Activated CD8-positive, alpha-beta memory T cell treated with anti-CD3 and anti-CD28 coated beads for 4 hours (primary cell): Measurements from ENCODE around the gene ERCC1.

Experiments
- DNase-seq, 2 donors: peaks; one replicate each; pipeline ENCODE4 v3.0.0-alpha.2; 2020; ENCODE audit warnings: low read depth in 2 of 2

ERCC1 gene

DNA sequence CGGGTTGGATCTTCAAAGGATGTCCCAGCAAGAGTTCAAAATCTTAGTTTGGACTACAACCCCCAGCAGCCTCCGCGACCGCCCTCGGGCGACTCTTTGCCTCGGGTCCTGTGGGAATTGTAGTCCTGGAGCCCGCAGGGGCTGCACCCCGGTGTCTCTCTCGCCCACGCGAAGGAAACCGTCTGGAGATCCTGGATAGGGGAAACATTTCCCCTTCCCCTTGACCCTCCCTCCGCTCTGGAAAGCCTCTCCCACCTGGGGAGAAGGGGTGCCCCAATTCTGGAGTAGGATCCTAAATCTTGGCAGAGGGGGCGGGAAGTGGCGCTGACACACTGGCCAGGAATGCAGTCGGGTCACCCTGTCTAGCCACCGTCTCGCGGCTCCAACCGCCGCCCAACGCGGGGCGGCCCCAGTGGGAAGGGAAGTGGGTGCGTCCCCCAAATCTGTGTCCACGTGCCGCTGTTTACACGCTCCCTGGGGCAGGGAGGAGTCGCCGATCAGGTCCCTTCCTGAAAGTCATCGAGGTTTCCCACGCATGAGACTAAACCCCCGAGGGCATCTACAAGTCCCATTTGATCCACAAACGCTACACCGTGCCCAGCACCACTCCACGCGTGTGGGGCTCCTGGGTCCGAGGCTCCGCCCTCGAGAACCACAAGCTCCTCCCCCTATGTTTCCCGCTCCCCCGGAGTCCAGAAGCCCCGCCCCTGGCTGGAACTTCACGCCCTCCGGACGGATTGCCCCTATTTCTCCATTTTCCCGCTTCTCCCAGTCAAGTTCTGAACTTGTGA, 18.1 kb downstream of the ERCC1 start:
- peak; percentile 61 to 69 for DNase-seq

DNA sequence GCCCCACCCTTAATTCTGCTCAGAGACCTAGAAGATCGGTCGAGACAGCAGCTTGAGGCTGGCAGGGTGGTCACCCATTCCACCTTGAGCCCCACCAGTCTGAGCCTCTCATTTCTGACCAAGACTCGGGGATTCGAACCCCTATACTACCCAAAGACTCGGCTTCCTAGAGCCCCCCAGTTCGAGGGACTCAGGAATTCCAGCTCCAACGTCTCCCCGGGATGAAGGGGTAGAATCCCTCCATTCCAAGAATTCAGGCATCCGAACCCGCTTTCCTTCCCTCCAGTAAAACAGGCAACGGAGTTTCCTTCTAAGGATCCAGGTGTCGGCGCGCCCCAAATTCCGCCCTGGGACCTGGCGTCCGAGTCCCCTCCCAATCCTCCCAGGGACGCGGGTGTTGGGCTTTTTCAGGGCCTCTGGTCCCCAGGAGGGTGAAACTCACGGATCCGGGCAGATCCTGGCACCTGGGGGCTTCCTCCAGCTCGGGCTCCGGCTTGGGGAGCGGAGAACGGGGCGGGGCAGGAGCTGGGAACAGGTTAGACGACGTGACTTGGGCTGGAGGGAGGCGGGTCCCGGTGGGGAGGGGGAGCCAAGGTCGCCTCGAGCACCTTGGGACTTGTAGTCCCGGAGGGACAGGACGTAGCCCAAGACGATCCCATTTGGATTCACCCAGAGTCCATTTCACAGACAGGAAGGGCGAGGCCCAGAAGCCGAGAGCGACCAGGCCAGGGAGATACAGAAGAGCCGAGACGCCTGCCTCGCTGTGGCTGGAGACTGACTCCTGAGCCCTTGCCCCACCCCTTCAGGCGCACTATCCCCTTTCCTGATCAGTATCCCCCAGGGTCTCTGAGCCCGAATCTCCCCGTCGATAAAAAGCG, 18.9 kb downstream of the ERCC1 start, which contains the start of gene PPP1R13L:
TSS of gene PPP1R13L (minus strand) at position 513 of the 878 bp plus-strand sequence. CDS start 6,751 bp downstream, outside the sequence.
- DNase-seq: no peak

DNA sequence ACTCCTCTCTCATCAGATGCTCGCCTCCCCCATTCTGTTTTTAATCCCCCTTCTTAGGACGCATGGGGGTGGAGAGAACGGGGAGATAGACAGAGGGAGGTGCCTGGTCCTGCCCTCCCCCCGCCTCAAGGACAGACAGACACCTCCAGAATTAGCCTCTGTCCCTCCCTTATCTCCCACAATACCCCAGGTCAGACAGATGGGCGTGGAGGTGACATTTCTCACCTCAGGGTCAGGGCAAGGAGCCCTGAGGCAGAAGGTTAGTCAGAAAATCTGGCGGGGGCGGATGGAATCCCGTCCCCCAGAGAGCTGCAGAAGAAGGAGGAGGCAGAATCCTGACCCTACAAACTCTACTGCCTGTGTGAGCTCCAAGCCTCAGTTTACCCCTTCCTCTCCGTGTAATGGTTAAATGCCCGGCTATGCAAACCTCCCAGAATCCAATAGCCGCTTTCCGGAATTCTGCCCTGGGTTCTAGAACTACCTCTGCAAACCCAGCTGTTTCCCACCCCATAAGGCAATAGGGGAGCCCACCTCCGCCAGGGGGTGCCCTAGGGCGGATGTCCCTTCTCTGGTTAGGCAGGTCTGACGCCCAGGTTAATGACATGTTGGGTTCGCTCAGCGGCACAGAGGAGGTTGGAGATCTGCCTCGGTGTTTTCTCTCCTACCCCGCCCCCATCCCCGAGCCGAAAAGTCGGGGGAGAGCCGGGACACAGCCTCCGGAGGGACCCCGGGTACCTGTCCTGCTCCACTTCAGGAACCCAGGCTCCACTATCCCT, 19.7 kb downstream of the ERCC1 start:
- DNase-seq: peak; percentile 27 to 33

DNA sequence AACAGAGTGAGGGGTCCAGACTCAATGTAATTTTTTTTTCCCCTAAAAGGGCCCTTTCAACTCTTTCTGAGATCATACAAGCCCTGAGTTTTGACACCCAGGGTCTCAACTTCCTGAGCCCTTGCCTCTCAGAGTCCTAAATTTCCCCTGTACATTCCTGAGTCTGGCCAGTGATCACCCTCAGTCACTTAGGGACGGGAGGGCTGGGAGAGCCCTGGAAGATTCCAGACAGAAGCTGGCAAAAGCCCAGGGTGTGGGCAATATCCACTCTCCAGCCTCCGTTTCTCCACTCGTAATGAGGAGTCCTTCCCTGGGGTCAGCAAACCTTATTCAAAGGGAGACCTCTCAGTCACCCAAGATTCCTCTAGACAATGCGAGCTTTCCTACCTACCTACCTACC, 20.4 kb downstream of the ERCC1 start:
- no peak for DNase-seq

DNA sequence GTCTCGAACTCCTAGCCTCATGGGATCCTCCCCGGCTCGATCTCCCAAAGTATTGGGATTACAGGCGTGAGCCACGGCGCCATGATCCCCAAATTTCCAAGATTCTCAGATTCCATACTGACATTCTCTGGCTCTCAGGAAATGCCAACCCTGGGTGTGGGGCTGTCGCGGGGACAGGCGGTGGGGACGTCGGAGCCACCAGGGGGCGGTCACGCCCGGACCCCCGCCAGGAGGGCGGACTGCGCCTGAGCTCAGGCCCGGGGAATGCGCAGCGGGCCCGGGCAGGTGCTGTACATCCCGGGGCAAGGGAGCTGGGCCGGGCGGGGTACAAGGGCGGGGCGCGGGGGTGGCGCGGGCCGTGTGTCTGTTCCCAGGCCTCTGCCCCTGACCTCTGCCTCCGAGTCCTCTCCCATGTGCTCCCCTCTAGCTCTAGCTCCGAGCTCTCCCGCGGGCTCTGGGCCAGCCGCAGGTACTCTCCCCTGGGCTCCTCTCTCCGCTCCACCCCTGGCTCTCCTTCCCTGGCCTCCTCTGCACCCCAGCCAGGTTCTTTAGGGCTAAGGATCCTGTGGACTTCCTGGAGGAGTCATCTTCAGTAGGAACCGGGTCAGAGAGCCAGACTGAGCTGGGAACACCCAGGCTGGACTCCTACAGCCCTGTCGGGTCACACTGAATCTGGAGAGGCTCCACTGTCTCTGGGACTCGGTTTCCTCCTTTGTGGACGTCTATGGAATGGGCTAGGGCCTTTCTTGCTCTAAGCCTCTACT, 21.2 kb downstream of the ERCC1 start:
- no peak for DNase-seq

DNA sequence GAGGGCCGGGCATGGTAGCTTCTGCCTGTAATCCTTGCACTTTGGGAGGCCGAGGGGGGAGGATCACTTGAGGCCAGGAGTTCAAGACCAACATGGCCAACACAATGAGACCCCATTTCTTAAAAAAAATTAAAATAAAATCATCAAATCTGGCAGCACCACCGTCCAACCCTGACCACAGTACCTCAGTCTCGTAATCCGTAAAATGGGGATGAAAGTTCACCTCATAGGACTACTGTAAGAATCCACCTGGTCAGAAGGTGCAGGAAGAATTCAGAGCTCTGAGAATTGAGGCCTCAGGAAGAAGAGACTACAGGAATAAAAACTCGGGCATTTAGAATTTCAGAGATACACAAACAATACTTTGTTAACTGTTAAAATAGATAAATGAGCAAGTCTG, 21.9 kb downstream of the ERCC1 start:
- no peak for DNase-seq

DNA sequence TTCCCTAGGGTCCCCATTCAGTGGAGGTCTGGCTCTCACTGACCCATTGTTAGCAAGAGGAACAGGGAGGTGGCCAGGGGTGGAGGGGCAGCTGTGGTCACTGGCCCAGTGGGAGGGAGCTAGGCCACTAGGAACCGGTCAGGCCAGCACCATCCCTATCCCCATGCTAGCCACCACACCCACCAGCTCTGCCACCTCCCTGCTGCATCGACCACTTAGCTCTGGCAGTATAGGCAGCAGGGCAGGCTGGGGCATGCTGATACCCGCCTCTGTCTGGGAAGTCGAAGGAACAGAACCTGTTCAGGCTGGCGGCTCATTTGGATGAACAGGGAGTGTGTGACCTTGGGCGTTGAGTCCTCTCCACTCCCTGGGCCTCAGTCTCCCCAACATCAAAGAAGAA, 23.5 kb downstream of the ERCC1 start:
- no peak for DNase-seq

DNA sequence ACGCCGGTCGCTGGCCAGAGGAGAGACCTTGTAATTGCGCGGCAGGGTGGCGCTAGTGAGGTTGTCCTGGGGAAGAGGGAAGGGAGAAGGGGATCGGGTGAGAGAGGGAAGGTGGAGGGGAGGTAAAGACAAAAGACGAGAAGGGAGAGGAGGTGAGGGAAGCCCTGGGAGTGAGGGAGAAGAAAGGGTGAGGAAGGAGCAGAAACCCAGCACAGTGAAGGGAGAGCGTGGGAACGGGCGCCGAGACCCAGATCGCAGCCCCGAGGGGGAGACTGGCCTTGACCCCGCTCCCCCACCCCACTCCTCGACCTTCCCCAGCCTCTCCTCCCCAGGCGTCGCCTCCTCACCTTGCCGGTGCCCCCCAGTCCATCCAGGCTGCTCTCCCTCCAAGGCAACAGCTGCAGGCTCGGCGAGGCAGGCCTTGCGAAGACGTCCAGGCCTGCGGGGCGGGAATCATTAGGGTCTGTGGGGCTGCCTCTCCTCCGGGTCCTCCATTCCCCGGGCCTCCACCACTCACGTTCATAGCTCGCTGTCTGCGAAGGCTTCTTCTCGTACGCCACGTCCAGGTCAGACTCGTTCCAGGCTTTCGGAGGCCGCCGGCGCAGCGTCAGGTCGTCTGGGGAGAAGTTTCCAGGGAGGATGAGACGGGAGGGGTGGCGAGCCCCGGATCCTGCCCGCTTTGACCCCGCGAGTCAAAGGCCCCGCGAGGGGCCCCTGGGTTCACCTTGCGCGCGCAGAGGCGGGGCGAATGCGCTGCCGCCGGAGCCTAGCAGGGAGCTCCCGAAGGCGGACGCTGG, 27.7 kb downstream of the ERCC1 start:
- no peak for DNase-seq

DNA sequence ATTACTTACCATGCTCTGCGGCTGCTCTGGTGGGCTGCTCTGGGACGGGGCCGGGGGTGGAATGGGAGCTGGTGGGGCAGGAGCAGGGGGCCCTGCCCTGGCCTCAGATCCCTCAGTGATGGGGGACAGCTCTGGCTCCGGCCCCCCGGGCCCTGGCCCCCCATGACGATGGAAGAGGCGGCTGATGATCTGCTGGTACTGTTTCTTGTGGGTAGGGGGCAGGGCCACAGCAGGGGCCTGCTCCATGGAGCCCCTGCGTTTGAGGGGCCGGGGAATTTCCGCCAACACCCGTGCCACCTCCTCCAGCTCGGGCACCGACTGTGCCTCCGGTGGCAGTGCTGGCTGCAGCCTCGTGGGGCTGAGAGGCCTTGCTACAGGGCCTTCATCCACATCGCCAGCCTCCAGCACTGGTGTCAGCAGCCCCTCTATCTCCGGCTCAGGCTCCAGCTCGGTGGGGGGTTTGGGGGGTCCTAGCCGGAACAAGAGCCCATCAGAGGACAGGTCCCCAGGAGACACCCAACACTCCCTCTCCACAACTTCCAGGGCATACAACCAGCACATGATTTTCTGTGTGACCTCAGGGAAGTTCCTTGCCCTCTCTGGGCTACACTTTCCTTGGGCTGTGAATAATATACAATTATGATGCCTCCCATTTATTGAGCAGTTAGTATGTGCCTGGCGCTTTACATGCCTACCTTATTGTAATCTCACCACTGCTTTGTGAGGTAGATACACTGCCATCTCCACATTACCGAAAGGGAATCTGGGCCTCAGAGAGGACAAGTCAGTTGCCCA, 31.6 kb downstream of the ERCC1 start:
- no peak for DNase-seq

DNA sequence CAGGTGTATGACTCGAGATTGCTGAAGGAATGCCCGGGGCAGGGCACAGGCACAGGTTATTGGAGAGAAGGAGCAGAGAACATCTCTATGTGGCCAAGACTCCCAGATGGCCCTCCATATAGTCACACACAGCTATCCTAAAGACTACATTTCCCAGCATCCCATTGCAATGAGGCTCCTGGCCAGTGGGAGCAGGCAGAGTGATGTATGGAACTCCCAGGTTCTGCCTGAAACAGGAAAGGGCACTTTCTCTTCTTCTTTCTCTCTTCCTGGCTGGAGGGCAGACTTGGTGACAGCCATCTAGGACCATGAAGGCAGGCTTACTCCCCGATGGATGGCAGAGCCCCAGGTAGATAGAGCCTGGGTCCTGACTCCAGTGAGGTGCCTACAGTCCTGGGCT, 32.4 kb downstream of the ERCC1 start:
- DNase-seq: no peak

DNA sequence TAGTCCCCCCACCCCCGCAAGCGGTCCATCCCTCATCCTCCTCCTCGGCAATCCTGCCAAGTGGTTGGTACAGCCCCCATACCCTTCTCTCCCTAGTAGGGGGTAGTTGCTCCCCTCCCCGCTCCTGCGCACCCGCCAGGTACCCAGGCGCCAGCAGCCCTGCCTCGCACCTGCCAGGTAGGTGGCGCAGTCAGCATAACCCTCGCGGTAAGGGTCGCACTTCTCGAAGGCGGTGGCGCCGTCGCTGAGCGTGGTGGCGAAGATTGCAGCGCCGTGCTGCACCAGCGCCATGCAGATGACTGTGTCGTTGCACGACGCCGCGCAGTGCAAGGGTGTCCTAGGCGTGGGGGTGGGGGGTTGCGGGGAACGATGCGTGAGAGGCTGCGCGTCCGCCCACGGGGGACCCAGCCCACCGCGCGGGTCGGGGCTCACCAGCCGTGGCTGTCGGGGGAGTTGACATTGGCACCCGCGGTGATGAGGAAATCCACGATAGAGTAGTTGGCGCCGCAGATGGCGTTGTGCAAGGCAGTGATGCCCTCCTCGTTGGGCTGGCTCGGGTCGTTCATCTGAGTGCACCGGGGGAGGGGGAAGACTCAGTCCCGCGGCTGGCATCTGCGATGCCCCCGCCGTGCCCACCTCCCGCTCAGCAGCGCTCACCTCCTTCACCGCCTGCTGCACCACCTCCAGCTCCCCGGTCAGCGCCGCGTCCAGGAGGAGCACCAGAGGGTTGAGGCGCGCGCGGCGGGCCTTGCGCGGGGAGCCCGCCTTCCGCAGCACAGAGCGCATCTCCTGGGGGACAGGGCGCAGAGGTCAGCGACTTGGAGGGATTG, 38.1 kb downstream of the ERCC1 start:
- no peak for DNase-seq

DNA sequence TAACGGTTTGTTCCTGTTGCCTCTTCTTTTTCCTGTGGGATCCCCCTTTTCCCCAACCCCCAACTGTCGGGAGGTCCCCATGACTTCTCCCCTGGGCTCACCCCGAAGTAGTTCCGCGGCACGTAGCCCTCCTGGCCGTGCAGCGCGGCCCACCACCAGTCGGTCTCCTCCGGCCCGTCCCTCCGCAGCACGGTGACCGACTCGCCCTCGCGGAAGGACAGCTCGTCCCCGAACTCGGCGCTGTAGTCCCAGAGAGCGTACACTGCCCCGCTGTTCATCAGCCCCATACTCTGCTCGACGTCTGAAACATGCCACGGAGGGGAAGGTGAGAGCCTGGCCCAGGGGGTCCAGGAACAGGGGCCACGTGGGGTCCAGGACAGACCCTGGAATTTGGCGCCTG, 41.3 kb downstream of the ERCC1 start:
- no peak for DNase-seq

DNA sequence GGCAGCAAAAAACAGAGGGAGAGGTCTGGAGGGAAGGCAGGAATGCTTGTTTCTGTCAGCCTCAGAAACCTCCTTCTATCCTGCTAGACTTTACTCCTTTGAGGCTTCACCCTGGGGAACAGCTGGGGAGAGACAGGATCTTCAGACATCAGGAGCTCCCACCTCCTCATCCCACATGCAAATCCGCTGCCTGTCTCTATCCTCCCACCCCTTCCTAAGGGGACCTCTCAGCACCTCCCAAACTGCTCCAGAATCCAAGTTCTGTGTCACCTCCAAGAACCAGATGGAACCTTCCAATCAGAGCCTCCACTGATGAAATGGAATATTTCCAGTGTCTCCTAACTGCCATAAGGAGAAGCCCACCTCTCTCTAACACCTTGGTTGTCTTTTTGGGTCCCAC, 43.6 kb downstream of the ERCC1 start:
- no peak for DNase-seq

DNA sequence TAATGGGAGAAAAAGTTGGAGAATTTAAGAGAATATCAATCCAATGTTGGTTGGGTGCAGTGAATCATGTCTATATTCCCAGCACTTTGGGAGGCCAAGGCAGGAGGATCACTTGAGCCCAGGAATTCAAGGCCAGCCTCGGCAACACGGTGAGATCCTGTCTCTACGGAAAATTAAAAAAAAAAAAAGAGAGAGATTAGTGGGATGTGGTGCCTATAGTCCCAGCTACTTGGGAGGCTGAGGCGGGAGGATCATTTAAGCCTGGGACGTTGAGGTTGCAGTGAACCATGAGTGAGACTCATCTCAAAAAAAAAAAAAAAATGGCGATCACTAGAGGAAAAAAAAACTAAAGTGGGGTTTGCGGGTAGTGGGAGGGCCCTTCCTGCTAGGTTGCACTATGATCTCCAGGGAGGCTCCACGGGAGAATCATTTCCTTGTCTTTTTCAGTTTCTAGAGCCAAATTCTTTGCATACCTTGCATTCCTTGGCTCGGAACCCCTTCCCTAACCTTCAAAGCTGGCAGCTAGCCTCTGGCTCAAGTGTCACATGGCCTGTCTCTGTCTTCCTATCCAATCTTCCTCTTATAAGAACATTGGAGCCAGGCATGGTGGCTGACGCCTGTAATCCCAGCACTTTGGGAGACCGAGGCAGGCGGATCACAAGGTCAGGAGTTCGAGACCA, 47.5 kb downstream of the ERCC1 start:
- no peak for DNase-seq

DNA sequence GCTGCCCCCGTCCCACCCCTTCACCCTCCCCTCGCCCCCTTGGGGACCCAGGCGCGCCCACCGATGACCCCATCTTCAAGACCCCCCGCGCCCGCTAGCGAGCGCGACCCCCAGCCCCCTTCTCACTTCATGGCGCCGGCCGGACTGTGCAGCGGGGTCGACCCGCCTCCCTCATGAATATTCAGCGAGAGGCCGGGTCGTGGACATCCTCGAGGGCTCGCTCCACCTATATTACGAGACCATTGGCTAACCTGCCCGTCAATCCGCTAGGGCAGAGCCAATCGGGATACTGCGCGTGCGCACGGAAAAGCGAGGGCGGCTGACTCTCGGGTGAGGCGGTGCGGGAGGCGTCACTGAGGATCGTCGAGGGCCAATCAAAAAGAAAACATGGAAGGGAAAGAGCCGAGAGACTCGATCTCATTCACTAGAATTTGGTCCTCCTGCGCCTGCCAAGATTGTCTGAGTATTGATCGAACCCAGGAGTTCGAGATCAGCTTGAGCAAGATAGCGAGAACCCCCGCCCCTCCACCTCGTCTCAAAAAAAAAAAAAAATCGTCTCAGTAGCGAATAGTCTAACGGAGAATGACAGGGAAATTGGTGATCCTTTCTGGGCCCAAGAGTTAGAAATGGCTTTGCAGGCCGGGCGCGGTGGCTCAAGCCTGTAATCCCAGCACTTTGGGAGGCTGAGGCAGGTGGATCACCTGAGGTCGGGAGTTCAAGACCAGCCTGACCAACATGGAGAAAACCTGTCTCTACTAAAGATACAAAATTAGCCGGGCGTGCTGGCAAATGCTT, 53.1 kb downstream of the ERCC1 start, which contains the start of gene ERCC2:
TSS of gene ERCC2 (minus strand) at position 164 of the 795 bp plus-strand sequence. CDS start at position 131, 33 bp downstream.
- DNase-seq: peak; percentile 99

DNA sequence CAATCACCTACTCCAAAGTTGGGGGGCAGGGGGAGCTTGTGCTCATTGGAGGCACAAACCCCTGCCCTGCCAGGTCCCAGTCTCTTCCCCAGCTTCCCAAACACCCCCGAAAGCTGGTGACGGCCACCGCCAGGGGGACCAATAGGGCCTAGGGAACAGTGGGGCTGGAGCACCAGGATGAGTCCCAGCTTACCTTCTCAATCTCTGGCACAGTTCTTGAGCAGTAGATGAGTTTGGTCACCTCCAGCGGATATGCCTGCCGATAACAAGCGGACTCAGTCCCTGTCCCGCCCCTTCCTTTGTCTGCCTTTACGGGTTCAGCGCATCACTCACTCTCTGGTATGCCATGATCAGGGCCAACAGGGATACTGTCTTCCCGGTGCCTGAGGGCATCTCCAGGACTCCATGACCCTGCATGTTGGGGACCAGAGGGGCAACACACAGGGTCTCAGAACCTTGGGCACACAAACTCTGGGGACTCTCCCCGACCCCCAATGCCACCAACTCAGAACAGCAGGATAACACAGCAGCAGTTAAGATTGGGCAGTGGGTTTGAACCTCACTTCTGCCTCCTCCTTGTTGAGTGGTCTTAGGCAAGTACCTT, 54.9 kb downstream of the ERCC1 start:
- no peak for DNase-seq

DNA sequence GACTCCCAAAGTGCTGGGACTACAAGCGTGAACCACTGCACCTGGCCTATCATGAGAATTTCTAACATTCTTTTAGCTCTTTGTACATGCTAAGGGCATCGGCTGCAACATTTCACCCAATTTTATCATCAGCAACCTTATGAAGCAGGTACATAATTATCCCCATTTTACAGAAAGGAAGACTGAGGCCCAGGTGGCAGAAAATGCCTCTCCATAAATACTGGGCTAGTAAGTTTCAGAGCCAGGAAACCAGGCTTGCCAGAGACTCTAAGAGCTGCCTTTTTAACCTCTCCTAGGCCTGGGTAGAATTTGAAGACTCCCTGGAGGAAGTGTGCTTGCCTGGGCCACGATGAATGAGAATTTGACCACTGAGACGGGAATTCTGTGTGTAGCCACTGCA, 55.6 kb downstream of the ERCC1 start:
- DNase-seq: no peak
